Panc1 (cell line): ENCODE data around the gene RNASE12. TPM values are rescaled to one million over a fixed set of nuclear protein-coding genes. Genes with fewer than 3 reads are reported as not detected.
"Not testable (repeated sequence)": the region's sequence is repeated elsewhere in the genome, so short reads cannot be mapped to it uniquely, and the experiment has no call there.

Experiments used
- ATAC-seq: fragments of 200-7000 bp; cut with Tn5 transposase; 2 replicates; pipeline ENCODE4 v1.9.1; 2020; ENCODE audit warnings: mild to moderate bottlenecking, moderate library complexity
- BruUV-seq: library from RNA; stranded (reverse); fragments of 400-500 nt; replicated peaks from 2 replicates; lab custom pipeline; 2021; lab: Mats Ljungman, UMichigan
- CTCF ChIA-PET: fragments of 300-600 bp; sonication (Branson Sonifier 250); formaldehyde crosslinking; loops from one replicate; lab custom pipeline; 2022; ENCODE audit warnings: antibody characterized with exemption; lab: Charles Lee
- POLR2A ChIA-PET: fragments of 300-600 bp; sonication (Branson Sonifier 250); formaldehyde crosslinking; loops from one replicate; lab custom pipeline; 2022; ENCODE audit warnings: antibody characterized with exemption; lab: Charles Lee
- DNase-seq: peaks from one replicate; pipeline ENCODE4 v3.0.0-alpha.2; 2010; ENCODE audit warnings: low read depth, low spot score
- H3K27ac ChIP-seq: 2 replicates; pipeline ENCODE4 v1.5.1; 2011; ENCODE audit warnings: mild to moderate bottlenecking, low read length, inconsistent platforms
- H3K27me3 ChIP-seq: fragments of 200-500 bp; sonication (Bioruptor generic); 2 replicates; pipeline ENCODE4 v1.6.0; 2014; ENCODE audit warnings: low read length, inconsistent platforms; ENCODE audit not compliant: control insufficient read depth, insufficient read depth
- H3K36me3 ChIP-seq: fragments of 200-500 bp; sonication (Bioruptor generic); 2 replicates; pipeline ENCODE4 v1.5.1; 2014; ENCODE audit warnings: inconsistent platforms, mild to moderate bottlenecking, low read length, moderate library complexity; ENCODE audit not compliant: control insufficient read depth, insufficient read depth
- H3K4me1 ChIP-seq: 2 replicates; pipeline ENCODE4 v1.5.1; 2011; ENCODE audit warnings: inconsistent platforms, mild to moderate bottlenecking, low read length, moderate library complexity; ENCODE audit not compliant: control insufficient read depth, insufficient read depth
- H3K4me3 ChIP-seq, 2 experiments: 2 replicates each; pipeline ENCODE4 v1.5.1; 2011 to 2012; ENCODE audit warnings: low read depth in 2 of 2, low read length in 2 of 2, mild to moderate bottlenecking in 2 of 2, inconsistent platforms in 1 of 2, moderate library complexity in 1 of 2
- H3K9me3 ChIP-seq: fragments of 200-500 bp; sonication (Bioruptor generic); 2 replicates; pipeline ENCODE4 v1.5.1; 2014; ENCODE audit warnings: low read depth, mild to moderate bottlenecking, inconsistent platforms, low read length, moderate library complexity; ENCODE audit not compliant: control insufficient read depth, insufficient read depth
- CTCF ChIP-seq: fragments of 450-650 bp; IDR thresholded peaks from 2 replicates; pipeline ENCODE4 v1.5.1; 2017; ENCODE audit warnings: mild to moderate bottlenecking
- POLR2AphosphoS5 ChIP-seq: IDR thresholded peaks from 2 replicates; pipeline ENCODE4 v1.6.1; 2012; ENCODE audit warnings: mild to moderate bottlenecking, low read depth, low read length, moderate library complexity
- REST ChIP-seq, 2 experiments: IDR thresholded peaks; 2 replicates each; pipeline ENCODE4 v1.6.1; 2011 to 2012; ENCODE audit warnings: low read depth in 2 of 2, control low read depth in 1 of 2, low read length in 1 of 2, mild to moderate bottlenecking in 1 of 2, moderate library complexity in 1 of 2; ENCODE audit not compliant: insufficient read depth in 1 of 2
- SIN3A ChIP-seq: IDR thresholded peaks from 2 replicates; pipeline ENCODE4 v1.6.1; 2012; ENCODE audit warnings: low read depth, mild to moderate bottlenecking, low read length, moderate library complexity, borderline replicate concordance; ENCODE audit not compliant: insufficient read depth
- TCF7L2 ChIP-seq: IDR thresholded peaks from 2 replicates; pipeline ENCODE4 v1.6.1; 2011; ENCODE audit warnings: mild to moderate bottlenecking, low read depth, low read length, inconsistent platforms
- in situ Hi-C: cut with HindIII; loops from 2 replicates; pipeline ENCODE4 v1.10.0; 2016; ENCODE audit warnings: low sequenced_read_pairs, low pct_unique_long_range_greater_than_20kb
- intact Hi-C: fragments of 100-400 bp; cut with micrococcal nuclease; formaldehyde crosslinking; loops from one replicate; pipeline ENCODE4 v1.10.0; 2022; ENCODE audit not compliant: unreplicated experiment
- total RNA-seq: library from RNA; stranded (reverse); gene quantifications from one replicate; pipeline ENCODE4 v1.2.1, GENCODE V29; 2021; ENCODE audit not compliant: unreplicated experiment

RNASE12 gene
- total RNA-seq, 1 experiment from 2014 or later, result not detected

- no peak for DNase-seq
- no peak overlapping the region for H3K27ac ChIP-seq
- H3K36me3 ChIP-seq, result no peaks in the 10 kb centered on the region
- POLR2A ChIA-PET, result no interaction called here
- no TSS peak for BruUV-seq
- intact Hi-C loops, result no loop called here
- no peak overlapping the region for H3K4me3 ChIP-seq
- TF ChIP-seq REST (IDR thresholded peaks at IDR 0.05; ENCODE audit: insufficient read depth in 1 of 2, low read depth in 2 of 2, low read length in 1 of 2) (no peak), SIN3A (no peak), POLR2AphosphoS5 (no peak), TCF7L2 (no peak), CTCF (no peak)
- no peaks in the 10 kb centered on the region for H3K4me1 ChIP-seq
- H3K9me3 ChIP-seq, result no peaks in the 10 kb centered on the region
- CTCF ChIA-PET, result no interaction called here
- in situ Hi-C loops, result no loop called here
- H3K27me3 ChIP-seq, result no peaks in the 10 kb centered on the region
- no peak for ATAC-seq
These were observed 12.2 kb downstream of the RNASE12 start for GRCh38 chr14:20578784-20579502.

GRCh38 chr14:20578325-20578724 lies 12.9 kb downstream of the RNASE12 start:
- TF ChIP-seq TCF7L2 (no peak), CTCF (no peak), POLR2AphosphoS5 (no peak), SIN3A (no peak), REST (IDR thresholded peaks at IDR 0.05; ENCODE audit: insufficient read depth in 1 of 2, low read depth in 2 of 2, low read length in 1 of 2) (no peak)
- ATAC-seq, result no peak
- CTCF ChIA-PET, result no interaction called here
- H3K27ac ChIP-seq, result no peak overlapping the region
- H3K4me1 ChIP-seq, result no peaks in the 10 kb centered on the region
- H3K9me3 ChIP-seq, result no peaks in the 10 kb centered on the region
- no TSS peak for BruUV-seq
- no peaks in the 10 kb centered on the region for H3K36me3 ChIP-seq
- H3K4me3 ChIP-seq, result no peak overlapping the region
- DNase-seq, result no peak
- in situ Hi-C loops (no loop called here), intact Hi-C loops (no loop called here)
- POLR2A ChIA-PET, result no interaction called here
- no peaks in the 10 kb centered on the region for H3K27me3 ChIP-seq

- H3K4me3 ChIP-seq, H3K27ac ChIP-seq, CTCF ChIA-PET, POLR2A ChIA-PET, H3K36me3 ChIP-seq, intact Hi-C loops, in situ Hi-C loops, H3K9me3 ChIP-seq, H3K27me3 ChIP-seq, ATAC-seq, H3K4me1 ChIP-seq, DNase-seq, BruUV-seq: not testable (repeated sequence)
These were observed 18.7 kb downstream of the RNASE12 start for GRCh38 chr14:20572382-20572990.
